ENCODE measurements around the gene SCAF4.
A peak's percentile ranks its signal among the peaks of the same experiment; 100 is the strongest.
"Not testable (repeated sequence)": the region's sequence is repeated elsewhere in the genome, so short reads cannot be mapped to it uniquely, and the experiment has no call there.

SCAF4 gene

GRCh38 chr21:31667639-31668038 is 64.3 kb downstream of the SCAF4 start:
- no peak for DNase-seq

DNA sequence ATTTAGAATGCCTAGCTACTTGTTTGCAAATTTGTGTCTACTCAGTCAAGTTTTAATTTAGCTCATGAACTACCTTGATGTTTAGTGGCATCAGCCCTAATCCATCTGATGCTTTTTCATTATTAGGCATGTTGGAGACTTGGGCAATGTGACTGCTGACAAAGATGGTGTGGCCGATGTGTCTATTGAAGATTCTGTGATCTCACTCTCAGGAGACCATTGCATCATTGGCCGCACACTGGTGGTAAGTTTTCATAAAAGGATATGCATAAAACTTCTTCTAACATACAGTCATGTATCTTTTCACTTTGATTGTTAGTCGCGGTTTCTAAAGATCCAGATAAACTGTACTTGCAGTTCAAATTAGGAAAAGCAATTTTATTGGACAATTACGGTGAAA is 64.8 kb downstream of the SCAF4 start:
- no peak for DNase-seq

DNA sequence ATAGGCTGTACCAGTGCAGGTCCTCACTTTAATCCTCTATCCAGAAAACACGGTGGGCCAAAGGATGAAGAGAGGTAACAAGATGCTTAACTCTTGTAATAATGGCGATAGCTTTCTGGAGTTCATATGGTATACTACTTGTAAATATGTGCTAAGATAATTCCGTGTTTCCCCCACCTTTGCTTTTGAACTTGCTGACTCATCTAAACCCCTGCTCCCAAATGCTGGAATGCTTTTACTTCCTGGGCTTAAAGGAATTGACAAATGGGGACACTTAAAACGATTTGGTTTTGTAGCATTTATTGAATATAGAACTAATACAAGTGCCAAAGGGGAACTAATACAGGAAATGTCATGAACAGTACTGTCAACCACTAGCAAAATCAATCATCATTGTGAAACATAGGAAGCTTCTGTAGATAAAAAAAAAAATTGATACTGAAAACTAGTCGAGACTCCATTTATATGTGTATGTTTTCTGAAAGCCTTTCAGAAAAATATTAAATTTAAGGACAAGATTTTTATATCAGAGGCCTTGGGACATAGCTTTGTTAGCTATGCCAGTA is 65.4 kb downstream of the SCAF4 start:
- DNase-seq = no peak

DNA sequence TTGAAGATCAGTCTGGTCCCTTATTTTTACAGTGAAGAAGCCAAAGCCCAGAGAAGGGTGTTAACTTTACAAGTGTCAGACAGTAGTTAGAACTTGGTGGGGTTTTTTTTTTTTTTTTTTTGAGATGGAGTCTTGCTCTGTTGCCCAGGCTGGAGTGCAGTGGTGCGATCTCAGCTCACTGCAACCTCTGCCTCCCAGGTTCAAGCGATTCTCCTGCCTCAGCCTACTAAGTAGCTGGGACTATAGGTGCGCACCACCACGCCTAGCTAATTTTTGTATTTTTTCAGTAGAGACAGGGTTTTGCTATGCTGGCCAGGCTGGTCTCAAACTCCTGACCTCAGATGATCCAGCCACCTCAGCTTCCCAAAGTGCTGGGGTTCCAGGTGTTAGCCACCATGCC is 66.0 kb downstream of the SCAF4 start:
- not testable (repeated sequence) for DNase-seq

DNA sequence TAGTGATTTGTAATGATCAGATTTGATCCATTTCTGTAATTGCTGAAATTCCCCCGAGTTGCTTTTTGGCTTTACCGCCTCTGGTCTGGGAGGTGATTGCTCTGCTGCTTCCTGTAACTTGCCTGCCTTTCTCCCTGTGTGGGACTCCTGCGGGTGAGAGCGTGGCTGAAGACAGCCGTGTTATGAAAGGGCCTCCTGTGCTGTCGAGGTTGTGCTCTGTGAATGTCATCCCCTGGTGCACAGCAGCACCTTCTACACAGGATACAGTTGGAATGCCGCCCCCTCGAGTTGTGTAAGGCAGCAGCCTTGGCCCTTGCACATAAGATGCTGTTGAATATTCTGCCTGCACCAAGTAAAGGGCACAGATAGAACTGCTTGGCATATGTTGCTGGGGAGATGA is 66.5 kb downstream of the SCAF4 start:
- no peak for DNase-seq

DNA sequence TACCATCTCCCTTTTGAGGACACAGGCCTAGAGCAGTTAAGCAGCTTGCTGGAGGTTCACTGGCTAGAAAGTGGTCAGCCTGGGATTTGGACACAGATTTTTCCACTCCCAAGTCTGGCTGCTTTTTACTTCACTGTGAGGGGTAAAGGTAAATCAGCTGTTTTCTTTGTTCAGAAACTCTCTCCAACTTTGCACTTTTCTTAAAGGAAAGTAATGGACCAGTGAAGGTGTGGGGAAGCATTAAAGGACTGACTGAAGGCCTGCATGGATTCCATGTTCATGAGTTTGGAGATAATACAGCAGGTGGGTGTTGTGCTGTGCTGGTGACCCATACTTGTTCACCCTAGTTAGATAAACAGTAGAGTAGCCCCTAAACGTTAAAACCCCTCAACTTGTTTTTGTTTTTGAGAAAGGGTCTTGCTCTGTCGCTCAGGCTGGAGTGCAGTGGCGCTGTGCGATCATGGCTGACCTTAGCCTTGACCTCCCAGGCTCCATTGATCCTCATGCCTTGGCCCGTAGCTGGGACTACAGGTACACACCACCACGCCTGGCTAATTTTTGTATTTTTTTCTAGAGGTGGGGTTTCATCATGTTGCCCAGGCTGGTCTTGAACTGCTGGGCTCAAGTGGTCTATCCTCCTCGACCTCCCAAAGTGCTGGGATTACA is 68.2 kb downstream of the SCAF4 start:
- no peak for DNase-seq

- no peak for DNase-seq
These were observed 71.3 kb downstream of the SCAF4 start for GRCh38 chr21:31660591-31660990.

DNA sequence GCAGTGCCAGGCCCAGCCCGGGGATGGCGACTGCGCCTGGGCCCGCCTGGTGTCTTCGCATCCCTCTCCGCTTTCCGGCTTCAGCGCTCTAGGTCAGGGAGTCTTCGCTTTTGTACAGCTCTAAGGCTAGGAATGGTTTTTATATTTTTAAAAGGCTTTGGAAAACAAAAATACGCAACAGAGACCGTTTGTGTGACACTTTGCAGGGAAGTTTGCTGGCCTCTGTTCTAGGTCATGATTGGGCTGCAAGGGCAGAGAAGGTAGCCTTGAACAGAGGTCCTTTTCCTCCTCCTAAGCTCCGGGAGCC is 71.7 kb downstream of the SCAF4 start:
- DNase-seq = peak; percentile 26

DNA sequence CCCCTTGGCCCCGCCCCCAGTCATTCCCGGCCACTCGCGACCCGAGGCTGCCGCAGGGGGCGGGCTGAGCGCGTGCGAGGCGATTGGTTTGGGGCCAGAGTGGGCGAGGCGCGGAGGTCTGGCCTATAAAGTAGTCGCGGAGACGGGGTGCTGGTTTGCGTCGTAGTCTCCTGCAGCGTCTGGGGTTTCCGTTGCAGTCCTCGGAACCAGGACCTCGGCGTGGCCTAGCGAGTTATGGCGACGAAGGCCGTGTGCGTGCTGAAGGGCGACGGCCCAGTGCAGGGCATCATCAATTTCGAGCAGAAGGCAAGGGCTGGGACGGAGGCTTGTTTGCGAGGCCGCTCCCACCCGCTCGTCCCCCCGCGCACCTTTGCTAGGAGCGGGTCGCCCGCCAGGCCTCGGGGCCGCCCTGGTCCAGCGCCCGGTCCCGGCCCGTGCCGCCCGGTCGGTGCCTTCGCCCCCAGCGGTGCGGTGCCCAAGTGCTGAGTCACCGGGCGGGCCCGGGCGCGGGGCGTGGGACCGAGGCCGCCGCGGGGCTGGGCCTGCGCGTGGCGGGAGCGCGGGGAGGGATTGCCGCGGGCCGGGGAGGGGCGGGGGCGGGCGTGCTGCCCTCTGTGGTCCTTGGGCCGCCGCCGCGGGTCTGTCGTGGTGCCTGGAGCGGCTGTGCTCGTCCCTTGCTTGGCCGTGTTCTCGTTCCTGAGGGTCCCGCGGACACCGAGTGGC is 72.2 kb downstream of the SCAF4 start, which contains the start of gene SOD1:
TSS of gene SOD1 (plus strand) at position 158 of the 723 bp plus-strand sequence. CDS start at position 235, 77 bp downstream.
- peak; percentile 94 for DNase-seq

DNA sequence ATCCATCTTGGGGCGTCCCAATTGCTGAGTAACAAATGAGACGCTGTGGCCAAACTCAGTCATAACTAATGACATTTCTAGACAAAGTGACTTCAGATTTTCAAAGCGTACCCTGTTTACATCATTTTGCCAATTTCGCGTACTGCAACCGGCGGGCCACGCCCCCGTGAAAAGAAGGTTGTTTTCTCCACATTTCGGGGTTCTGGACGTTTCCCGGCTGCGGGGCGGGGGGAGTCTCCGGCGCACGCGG is 72.7 kb downstream of the SCAF4 start:
- DNase-seq = no peak

GRCh38 chr21:31658053-31658452 is 73.9 kb downstream of the SCAF4 start:
- DNase-seq = no peak

- no peak for DNase-seq
These were observed 75.5 kb downstream of the SCAF4 start for GRCh38 chr21:31656199-31657095.

DNA sequence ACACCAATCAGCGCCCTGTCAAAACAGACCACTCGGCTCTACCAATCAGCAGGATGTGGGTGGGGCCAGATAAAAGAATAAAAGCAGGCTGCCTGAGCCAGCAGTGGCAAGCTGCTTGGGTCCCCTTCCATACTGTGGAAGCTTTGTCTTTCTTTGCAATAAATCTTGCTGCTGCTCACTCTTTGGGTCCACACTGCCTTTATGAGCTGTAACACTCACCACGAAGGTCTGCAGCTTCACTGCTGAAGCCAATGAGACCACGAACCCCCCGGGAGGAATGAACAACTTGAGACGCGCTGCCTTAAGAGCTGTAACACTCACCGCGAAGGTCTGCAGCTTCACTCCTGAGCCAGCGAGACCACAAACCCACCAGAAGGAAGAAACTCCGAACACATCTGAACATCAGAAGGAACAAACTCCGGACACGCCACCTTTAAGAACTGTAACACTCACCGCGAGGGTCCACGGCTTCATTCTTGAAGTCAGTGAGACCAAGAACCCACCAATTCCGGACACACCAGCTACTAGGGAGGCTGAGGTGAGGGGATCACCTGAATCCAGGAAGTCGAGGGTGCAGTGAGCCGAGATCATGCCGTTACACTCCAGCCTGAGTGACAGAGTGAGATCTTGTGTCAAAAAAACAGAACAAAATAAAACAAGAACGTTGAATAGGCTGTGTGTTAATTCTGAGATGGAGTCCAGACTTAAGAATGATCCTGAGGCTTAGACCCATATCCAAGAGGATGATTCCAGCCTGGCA is 76.9 kb downstream of the SCAF4 start:
- not testable (repeated sequence) for DNase-seq

- no peak for DNase-seq
These were observed 77.6 kb downstream of the SCAF4 start for GRCh38 chr21:31654340-31654739.

GRCh38 chr21:31651491-31651890 is 80.4 kb downstream of the SCAF4 start:
- not testable (repeated sequence) for DNase-seq

DNA sequence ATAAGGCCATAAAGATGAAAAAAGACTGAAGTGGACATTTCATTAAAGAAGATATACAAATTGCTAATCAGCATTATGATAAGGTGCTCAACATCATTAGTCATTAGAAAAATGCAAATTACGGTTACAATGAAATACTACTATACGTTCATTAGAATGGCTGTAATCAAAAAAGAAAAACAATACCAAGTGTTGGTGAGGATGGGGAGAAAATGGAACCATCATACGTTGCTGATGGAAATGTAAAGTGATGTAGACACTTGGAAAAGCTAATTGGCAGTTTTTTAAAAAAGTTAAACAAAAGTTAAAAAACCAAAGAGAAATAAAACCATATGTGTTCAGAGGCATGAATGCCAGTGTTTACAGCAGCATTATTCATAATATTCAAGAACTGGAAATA is 81.0 kb downstream of the SCAF4 start:
- no peak for DNase-seq

DNA sequence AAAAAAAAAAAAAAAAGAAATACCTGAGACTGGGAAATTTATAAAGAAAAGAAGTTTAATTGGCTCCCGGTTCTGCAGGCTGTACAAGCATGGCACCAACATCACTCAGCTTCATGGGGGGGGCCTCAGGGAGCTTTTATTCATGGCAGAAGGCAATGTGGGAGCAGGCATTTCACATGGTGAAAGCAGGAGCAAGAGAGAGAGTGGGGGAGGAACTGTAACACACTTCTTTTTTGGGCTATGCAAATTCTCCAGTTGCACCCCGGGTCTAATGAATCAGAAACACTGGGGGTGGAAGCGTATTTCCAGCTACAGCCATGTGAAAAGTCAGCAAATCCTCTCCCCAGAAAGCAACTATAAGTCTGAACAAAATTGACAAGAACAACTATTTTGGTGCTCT is 84.3 kb downstream of the SCAF4 start:
- no peak for DNase-seq

GRCh38 chr21:31644643-31645042 is 87.3 kb downstream of the SCAF4 start:
- no peak for DNase-seq

- DNase-seq = no peak
These were observed 90.4 kb downstream of the SCAF4 start for GRCh38 chr21:31641416-31641922.

DNA sequence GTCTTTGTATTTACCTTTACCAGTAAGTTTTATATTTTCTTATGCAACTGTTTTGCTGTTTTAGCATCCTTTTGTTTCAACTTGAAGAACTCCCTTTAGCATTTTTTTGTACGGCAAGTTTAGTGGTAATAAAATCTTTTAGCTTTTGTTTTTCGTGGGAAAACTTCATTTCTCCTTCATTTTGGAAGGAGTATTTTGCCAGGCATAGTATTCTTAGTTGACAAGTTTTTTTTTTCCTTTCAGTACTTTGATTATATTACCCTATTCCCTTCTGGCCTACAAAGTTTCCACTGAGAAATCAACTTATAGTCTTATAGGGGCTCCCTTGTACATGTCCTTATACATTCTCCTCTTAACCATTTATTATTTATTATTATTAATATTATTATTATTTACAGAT is 95.0 kb downstream of the SCAF4 start:
- DNase-seq = no peak

DNA sequence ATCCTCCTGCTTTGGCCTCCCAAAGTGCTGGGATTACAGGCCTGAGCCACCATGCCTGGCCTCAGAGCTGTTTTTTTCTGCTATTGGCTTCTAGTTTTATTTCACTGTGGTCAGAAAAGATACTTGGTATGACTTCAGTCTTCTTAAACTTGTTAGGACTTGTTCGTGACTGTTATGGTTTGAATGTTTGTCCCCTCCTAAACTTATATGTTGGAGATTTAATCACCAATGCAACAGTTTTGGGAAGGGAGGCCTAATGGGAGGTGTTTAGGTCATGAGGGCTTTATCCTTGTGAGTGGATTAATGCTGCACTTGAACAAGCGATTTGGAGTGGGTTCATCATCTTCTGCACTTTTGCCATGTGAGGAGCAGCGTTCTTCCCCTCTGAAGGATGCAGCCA is 96.9 kb downstream of the SCAF4 start:
- DNase-seq = no peak

- DNase-seq = not testable (repeated sequence)
These were observed 100.0 kb downstream of the SCAF4 start for GRCh38 chr21:31631881-31632280.
